GDM1 (cell line): ENCODE measurements around the gene CCNJL.

Experiments
- DNase-seq: peaks from one replicate; lab custom pipeline; 2025; lab: John Stamatoyannopoulos, UW

The CCNJL gene

DNA sequence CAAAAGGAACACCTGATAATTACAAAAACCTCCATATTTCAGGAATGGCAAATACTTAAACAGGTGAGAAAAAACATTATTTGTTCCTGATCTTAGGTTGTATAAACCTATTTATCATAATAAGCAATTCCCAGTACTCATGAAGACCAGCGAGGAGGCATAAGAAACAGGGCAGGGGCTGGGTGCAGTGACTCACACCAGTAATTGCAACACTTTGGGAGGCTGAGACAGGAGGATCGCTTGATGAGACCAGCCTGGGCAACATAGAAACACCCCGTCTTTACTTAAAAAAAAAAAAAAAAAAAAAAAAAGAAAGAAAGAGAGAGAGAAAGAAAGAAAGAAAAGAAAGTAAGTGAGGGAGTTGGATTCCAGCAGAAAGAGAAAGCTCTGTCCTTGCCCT lies 21.6 kb downstream of the CCNJL start:
- DNase-seq = no peak

DNA sequence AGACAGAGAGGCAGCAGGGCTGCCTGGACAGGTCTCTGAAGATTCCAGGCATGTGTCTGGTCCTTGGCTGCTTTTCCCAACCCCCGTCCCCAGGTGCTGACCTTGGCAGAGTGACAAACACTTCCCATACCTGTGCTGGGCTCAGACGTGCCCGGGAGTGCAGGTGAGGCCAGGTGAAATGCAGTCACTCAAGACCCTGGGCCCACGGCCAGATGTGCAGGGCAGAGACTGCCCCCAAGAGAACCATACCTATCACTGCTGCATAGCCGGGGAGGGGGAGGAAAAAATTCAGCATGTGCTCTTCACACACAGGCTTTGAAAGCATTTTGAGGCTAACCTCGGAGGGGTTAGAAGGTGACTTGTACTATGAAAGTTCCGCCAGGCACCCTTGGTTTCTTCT lies 22.6 kb downstream of the CCNJL start:
- DNase-seq = no peak

GRCh38 chr5:160289356-160289651 lies 23.1 kb downstream of the CCNJL start:
- no peak for DNase-seq

DNA sequence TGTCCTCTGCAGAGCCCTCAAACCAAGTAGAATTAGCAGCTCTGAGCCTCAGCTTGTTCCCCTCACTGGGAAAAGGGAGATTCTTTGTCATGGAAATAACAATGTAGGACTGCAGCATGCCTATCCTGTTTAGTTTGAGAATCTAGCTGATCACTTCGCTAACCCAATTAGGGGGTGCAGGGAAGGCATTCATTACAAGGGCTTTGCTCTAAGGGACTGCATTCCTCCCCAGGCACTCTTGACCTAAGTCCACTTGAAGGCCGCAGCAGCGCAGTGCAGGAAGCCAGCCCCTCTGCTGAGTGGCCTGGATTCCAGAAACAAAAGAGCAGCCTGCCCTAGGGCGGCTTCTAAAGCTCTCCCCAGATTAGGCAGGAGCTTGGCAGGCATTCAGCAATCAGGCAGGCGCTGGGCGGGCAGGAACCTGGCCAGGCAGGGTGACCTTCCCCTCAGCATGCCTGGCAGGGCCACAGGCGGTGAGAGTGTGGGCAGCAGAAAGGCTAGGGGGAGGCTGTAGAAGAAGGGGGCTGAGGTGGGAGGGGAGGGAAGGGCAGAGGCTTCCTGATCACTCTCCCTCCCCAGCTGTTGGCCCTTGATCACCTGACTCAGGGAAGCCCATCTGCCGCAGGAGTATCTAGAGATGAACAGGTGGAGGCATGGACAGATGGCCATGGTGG lies 24.8 kb downstream of the CCNJL start:
- no peak for DNase-seq

- no peak for DNase-seq
Observed at GRCh38 chr5:160286947-160287346, 25.4 kb downstream of the CCNJL start.

GRCh38 chr5:160285316-160285715 lies 27.0 kb downstream of the CCNJL start:
- DNase-seq = no peak

DNA sequence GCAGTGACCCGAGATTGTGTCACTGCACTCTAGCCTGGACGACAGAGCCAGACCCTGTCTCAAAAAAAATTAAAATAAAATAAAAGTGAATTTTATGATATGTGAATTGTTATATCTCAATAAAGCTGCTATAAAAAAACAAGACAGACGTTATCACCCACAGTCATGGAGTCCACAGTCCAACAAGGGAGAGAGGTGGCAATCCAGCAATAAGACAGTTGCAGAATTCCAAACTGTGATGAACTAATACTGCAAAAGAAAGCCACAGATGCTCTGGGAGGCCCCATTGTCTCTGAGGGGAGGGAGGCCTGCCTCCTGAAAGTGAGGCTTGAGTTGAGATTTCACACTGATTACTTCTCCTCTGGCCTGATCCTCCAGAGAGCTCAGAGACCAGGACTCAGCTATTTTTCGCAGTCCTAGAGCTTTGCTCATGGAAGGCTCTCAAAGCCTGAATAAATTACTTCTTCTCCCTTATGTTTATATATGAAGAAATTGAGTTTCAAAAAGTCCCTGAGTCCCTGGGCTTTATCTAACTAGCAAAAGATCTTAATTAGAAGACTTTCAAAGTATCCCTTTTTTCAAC lies 28.0 kb downstream of the CCNJL start:
- DNase-seq = no peak

GRCh38 chr5:160281275-160281674 lies 31.1 kb downstream of the CCNJL start:
- no peak for DNase-seq

GRCh38 chr5:160280384-160281095 lies 31.8 kb downstream of the CCNJL start:
- no peak for DNase-seq

DNA sequence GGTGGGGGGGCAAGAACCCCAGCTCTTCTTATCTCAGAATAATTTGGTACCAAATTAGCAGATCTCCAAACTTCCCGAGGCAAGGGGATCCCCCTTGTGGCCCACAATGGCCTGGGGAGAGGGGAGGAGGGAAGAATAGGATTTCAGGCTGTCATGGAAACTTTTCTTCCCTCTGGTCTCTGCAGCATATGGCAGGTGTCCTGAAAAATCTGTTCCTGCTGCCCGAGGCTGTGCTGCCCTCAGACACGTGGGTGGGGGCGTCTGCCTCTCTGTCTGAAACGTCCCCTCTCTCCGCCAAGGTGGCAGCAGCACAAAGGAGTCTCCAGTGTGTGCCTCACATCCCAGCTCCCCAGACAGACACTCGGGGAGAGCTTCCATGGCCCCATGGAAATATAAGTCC lies 34.0 kb downstream of the CCNJL start:
- no peak for DNase-seq

DNA sequence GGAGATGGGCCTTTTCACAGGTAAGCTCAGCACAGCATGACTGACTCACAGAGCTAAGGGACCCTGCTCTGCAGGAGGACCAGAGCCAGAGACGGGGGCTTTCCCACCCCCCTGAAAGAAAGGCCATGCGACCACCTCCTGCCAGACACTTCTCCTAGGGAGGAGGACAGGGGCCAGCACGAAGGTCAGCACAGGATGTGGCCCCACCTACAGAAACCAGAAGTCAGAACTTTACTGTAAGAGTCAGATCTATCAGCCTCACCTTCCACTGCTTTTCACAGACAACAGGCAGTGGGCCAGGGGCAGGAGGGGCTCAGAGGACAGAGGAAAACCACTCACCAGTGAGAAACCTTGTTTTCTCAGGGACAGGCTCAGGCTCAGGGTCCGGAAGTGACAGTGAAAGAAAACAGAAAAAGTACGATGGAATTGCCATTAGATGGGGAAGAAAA lies 37.9 kb downstream of the CCNJL start:
- no peak for DNase-seq

- DNase-seq = no peak
Observed at GRCh38 chr5:160272889-160273288, 39.5 kb downstream of the CCNJL start.

DNA sequence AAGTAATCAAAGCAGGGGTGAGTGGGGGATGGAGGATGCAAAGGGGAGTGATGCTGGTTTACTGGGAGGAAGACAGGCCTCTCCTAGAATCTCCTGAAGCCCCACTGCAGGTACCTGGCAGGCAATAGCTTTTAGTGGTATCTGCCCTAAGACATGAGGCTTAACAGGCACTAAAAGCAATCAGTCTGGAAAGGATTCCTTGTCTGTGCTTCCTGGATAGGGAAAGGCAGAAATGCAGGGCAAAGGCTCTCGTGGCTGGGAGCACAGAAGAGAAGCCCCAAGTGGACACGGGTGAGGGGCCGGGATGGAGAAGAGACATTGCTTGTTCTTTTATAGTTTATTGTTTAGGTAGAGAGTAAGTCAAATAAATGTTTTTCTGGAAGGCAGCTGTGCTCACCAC lies 40.1 kb downstream of the CCNJL start:
- no peak for DNase-seq

- DNase-seq = no peak
Observed at GRCh38 chr5:160271836-160272235, 40.5 kb downstream of the CCNJL start.

- no peak for DNase-seq
Observed at GRCh38 chr5:160271396-160271795, 41.0 kb downstream of the CCNJL start.

- no peak for DNase-seq
Observed at GRCh38 chr5:160270704-160271103, 41.7 kb downstream of the CCNJL start.

- DNase-seq = peak; percentile 46
Observed at GRCh38 chr5:160269017-160269416, 43.3 kb downstream of the CCNJL start.

GRCh38 chr5:160268121-160268520 lies 44.2 kb downstream of the CCNJL start:
- no peak for DNase-seq

- no peak for DNase-seq
Observed at GRCh38 chr5:160266752-160267345, 45.5 kb downstream of the CCNJL start.

DNA sequence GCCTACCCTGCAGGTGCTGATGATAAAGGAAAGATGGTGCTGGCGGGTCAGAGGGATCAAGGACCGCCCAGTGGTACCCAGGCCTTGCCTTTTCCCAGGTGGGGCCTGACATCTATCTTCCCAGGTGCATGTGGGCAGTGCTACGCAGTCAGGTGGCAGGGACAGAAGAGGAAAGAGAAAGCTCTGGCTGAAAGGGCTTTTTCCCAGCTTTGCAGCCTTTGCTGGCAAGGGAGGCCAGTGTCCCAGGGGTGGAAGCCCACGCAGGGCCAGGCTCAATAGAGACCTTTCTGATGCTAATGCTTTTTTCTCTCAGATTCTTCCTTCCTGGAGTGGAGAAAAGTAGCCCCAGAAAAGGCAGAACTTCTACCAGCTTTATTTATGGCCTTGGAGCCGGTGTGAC lies 46.3 kb downstream of the CCNJL start:
- no peak for DNase-seq

- DNase-seq = no peak
Observed at GRCh38 chr5:160263326-160263855, 49.0 kb downstream of the CCNJL start.

DNA sequence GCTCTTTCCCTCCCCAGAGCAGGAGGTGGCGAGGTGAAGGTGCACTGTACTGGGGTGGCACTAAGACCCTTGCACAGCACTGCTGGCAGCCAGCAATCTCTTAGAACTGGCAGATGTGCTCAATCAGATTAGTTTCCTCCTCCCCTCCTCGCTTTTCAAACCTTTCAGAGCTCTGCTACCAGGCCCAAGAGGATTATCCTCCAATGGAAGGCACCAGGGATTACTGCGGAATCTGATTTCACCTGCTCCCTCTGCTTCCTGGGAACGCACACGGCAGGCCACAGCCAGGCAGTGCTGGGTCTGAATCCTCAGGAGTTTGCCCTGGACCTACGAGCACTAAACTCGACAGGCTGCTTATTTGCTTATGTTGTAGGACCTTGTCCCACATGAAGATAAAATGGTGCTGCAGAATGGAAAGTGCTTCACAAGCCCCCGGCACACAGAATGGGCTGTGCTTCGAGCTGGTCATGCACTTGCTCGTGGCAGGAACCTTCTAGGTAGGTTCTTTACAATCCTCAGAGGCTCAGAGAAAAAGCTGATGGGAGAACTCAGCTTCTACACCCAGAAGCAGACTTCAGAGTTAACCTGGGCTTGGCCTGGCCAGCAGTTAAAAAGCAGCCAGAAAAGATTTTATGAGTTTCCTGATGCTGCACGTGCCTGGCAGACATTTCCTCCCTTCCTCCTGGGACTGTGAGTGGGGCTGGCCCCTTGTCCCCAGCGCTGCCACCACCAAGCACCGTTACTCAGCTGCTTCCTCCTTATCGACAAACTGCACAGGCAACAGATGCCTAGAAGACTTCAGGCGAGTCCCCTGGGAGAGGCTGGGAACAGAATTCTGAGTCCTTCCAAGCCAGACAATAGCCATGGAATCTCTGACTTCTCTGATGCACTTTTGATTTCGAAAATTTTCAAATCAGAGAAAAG lies 50.0 kb downstream of the CCNJL start:
- peak; percentile 27 for DNase-seq
